Suprapubic skin (tissue), 3 donors: ENCODE data around the gene POLR3G.

Source experiments
- CTCF ChIP-seq, 2 donors: fragments of 200-600 bp in 1 of 2; fragments of 450-650 bp in 1 of 2; sonication (generic) in 1 of 2; IDR thresholded peaks; one replicate each; pipeline ENCODE4 v1.5.1; 2016 to 2019; ENCODE audit warnings: antibody characterized with exemption in 2 of 2, mild to moderate bottlenecking in 1 of 2, moderate library complexity in 1 of 2
- EP300 ChIP-seq: sonication (generic); formaldehyde crosslinking; IDR thresholded peaks from one replicate; pipeline ENCODE4 v1.6.1; 2017; ENCODE audit warnings: antibody characterized with exemption

- TF ChIP-seq EP300: no peak
- TF ChIP-seq CTCF (IDR thresholded peaks at IDR 0.05): no peak
These were observed 1.7 kb downstream of the POLR3G start for GRCh38 chr5:90476391-90476790.
